Kidney epithelial cell (primary cell): ENCODE results near the gene FLT1. TPM values are rescaled to one million over a fixed set of nuclear protein-coding genes. Genes with fewer than 3 reads are reported as not detected.

ENCODE experiments used
- DNase-seq: peaks from one replicate; pipeline ENCODE4 v3.0.0-alpha.2; 2010; ENCODE audit warnings: low read depth
- H3K27me3 ChIP-seq: 2 replicates; pipeline ENCODE4 v1.6.0; 2011; ENCODE audit warnings: low read length; ENCODE audit not compliant: control insufficient read depth, insufficient read depth
- H3K36me3 ChIP-seq: 2 replicates; pipeline ENCODE4 v1.5.1; 2011; ENCODE audit warnings: low read length; ENCODE audit not compliant: control insufficient read depth, insufficient read depth
- H3K4me3 ChIP-seq: 2 replicates; pipeline ENCODE4 v1.5.1; 2011; ENCODE audit warnings: low read depth, mild to moderate bottlenecking, control low read depth, low read length
- total RNA-seq: library from RNA; depleted of rRNA; stranded (reverse); fragments of >200 nt; gene quantifications from 2 replicates; pipeline ENCODE4 v1.2.3, GENCODE V29; 2015
- TF ChIP-seq, protein P1 (sequence below): IDR thresholded peaks from 2 replicates; pipeline ENCODE4 v1.5.1; 2011; ENCODE audit warnings: mild to moderate bottlenecking, moderate library complexity, low read length, control low read depth, inconsistent platforms; ENCODE audit not compliant: insufficient read depth, poor library complexity, severe bottlenecking

The FLT1 gene
- total RNA-seq, 1 donor from 2014 or later, result 0.96 TPM

DNA sequence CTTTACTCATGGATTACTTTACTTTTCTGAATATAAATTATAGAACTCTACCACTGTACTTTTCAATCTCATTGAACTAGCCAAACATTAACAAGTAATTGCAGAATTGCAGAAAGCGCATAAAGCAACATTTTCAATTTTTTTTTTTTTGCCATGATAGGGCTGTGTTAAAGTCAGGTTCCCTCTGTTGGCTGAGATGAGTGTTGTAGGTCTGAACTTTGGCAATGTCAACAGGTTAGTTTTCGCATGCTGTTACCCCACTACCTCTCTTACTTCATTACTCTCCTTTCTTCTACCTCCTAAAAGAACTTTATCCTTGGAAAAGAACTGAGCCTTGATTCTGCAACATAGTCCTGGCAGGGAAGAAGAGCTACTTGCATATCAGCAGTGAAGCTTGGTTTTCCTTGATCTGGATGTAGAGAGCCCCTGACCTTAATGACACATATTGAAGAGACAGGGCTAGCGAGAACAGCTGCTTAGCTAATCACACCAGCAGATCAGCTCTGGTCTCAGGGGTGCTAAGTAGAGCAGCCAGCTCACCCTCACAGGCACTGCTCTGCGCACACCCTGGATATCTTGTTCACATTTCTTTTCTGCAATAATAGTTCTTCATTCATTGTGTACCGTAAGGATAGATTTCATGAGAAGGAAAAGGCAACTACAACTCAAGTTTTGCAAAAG is 119.5 kb downstream of the FLT1 start:
- no peaks in the 10 kb centered on the region for H3K36me3 ChIP-seq
- H3K4me3 ChIP-seq, result no peak overlapping the region
- no peak for DNase-seq
- TF ChIP-seq, protein P1, sequence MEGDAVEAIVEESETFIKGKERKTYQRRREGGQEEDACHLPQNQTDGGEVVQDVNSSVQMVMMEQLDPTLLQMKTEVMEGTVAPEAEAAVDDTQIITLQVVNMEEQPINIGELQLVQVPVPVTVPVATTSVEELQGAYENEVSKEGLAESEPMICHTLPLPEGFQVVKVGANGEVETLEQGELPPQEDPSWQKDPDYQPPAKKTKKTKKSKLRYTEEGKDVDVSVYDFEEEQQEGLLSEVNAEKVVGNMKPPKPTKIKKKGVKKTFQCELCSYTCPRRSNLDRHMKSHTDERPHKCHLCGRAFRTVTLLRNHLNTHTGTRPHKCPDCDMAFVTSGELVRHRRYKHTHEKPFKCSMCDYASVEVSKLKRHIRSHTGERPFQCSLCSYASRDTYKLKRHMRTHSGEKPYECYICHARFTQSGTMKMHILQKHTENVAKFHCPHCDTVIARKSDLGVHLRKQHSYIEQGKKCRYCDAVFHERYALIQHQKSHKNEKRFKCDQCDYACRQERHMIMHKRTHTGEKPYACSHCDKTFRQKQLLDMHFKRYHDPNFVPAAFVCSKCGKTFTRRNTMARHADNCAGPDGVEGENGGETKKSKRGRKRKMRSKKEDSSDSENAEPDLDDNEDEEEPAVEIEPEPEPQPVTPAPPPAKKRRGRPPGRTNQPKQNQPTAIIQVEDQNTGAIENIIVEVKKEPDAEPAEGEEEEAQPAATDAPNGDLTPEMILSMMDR, result no peak
- no peaks in the 10 kb centered on the region for H3K27me3 ChIP-seq

DNA sequence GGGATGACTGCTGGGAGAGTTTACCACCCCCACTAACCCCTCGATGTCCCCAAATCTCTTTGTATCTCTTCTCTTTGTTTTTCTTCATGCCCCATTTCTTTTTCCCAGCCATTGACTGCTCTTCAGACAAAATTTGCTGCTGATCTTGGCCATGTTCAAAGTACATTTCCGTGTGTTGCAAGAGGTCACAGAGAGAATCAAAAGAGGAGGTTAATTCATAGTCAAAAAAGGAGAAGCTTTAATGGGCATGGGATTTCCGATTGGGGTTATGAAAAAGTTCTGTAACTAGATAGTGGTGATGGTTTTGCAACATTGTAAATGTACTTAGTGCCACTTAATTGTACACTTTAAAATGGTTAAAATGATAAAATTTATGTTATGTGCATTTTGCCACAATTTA is 121.1 kb downstream of the FLT1 start:
- no peak for DNase-seq
- no peak overlapping the region for H3K4me3 ChIP-seq
- TF ChIP-seq, protein P1, result no peak
- no peaks in the 10 kb centered on the region for H3K27me3 ChIP-seq
- H3K36me3 ChIP-seq, result no peaks in the 10 kb centered on the region

DNA sequence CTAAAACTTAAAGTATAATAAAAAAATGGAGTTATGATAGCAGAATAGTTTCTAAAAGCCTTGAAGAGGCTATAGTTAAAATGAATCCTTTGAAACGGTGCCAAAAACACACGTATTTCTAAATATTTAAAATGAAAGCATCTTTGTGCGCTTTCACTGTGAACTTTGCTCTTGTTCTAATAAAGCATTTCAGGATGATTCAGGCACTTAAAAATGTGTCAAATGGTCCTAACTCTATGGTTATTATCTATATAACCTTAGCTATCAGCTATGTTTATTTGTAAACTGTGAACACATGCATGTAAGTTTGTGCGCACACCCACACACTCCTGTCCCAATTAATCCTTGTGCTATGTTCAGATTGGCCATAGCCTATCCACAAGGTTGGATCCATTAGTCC is 124.5 kb downstream of the FLT1 start:
- H3K27me3 ChIP-seq, result no peaks in the 10 kb centered on the region

DNA sequence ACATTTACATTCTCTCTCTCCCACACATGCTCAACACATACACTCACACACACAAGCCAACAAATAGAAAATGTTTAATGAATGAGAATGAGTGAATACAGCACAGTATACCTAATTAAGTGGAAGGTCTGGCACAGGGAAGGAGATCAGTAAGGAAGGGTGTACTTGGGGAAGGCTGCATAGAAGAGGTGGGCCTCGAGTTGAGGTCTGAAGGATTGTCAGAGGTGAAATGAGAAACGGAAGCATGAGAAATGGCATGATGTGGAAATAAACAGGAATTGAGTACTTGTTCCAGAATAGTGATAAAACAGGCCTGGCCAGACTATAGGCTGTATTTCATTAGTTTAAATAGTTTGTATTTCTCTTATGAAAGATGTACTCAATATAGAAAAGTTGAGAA is 136.2 kb downstream of the FLT1 start:
- TF ChIP-seq, protein P1, result no peak
- Histone ChIP-seq H3K4me3 (no peak overlapping the region), H3K27me3 (no peaks in the 10 kb centered on the region), H3K36me3 (no peaks in the 10 kb centered on the region)
- no peak for DNase-seq

More for the DNA sequence above, 124.5 kb downstream of the FLT1 start:
- DNase-seq, result no peak
- Histone ChIP-seq H3K4me3 (no peak overlapping the region), H3K36me3 (no peaks in the 10 kb centered on the region)
- TF ChIP-seq, protein P1, result no peak

DNA sequence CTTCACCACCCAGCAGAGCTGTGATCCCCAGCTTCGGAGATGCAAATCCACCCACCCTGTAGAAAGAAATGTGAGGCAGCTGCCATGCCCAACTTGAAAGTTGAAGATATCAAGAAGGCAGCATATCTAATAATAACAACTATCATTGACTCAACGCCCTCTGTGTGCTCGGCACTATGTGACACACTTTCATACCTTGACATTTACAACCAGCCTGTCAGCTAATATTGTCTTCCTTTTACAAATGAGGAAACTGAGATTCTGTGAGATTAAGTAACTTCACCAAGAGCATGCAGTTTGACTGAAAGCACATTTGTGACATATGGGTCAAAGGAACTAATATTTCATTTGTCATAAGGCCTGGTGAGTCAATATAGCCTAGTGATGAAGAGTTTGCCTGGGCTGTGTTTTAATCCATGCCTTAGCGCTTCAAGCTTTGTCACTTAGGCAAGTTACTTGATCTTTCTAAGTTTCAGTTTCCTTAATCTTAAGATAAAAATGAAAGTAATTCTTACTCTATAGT is 137.0 kb downstream of the FLT1 start:
- H3K4me3 ChIP-seq, result no peak overlapping the region
- TF ChIP-seq, protein P1, result no peak
- no peaks in the 10 kb centered on the region for H3K27me3 ChIP-seq
- no peak for DNase-seq
- H3K36me3 ChIP-seq, result no peaks in the 10 kb centered on the region
